Hepatocyte (in vitro differentiated cells): ENCODE results near the gene CORIN.

Experiments
- EZH2 ChIP-seq: fragments of 200-600 bp; sonication (generic); IDR thresholded peaks from 2 replicates; pipeline ENCODE4 v1.6.1; 2016; ENCODE audit warnings: antibody characterized with exemption, mild to moderate bottlenecking, borderline replicate concordance
- EZH2phosphoT487 ChIP-seq: fragments of 200-600 bp; sonication (generic); IDR thresholded peaks from one replicate; pipeline ENCODE4 v1.6.1; 2018; ENCODE audit warnings: antibody characterized with exemption, mild to moderate bottlenecking, low read depth, moderate library complexity; ENCODE audit not compliant: unreplicated experiment, severe bottlenecking
- TF ChIP-seq, protein P1 (sequence below): fragments of 200-600 bp; sonication (generic); IDR thresholded peaks from 2 replicates; pipeline ENCODE4 v1.5.1; 2016; ENCODE audit warnings: antibody characterized with exemption, mild to moderate bottlenecking; ENCODE audit not compliant: poor library complexity

DNA sequence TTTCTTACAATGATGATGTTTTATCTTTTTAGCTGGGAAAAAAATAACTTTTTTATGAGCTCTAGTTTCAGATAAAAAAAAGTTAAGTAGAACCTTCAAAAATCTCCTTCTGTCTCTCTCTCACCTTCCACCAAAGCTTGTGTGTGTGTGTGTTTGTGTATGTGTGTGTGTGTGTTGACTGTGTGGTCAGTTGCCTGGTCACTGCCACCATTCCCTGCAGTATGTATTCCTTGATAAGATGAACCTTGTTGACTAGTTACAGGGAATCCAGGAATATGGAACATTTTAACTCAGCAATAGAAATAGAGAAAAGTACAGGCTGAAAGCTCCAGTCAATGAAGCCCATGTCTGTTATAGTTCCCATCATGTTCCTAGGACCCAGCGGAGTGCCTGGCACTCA, 143.5 kb downstream of the CORIN start:
- TF ChIP-seq, protein P1, sequence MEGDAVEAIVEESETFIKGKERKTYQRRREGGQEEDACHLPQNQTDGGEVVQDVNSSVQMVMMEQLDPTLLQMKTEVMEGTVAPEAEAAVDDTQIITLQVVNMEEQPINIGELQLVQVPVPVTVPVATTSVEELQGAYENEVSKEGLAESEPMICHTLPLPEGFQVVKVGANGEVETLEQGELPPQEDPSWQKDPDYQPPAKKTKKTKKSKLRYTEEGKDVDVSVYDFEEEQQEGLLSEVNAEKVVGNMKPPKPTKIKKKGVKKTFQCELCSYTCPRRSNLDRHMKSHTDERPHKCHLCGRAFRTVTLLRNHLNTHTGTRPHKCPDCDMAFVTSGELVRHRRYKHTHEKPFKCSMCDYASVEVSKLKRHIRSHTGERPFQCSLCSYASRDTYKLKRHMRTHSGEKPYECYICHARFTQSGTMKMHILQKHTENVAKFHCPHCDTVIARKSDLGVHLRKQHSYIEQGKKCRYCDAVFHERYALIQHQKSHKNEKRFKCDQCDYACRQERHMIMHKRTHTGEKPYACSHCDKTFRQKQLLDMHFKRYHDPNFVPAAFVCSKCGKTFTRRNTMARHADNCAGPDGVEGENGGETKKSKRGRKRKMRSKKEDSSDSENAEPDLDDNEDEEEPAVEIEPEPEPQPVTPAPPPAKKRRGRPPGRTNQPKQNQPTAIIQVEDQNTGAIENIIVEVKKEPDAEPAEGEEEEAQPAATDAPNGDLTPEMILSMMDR, result no peak
- TF ChIP-seq EZH2, result no peak
- no peak for TF ChIP-seq EZH2phosphoT487
